GM18861 (cell line): Measurements from ENCODE around the gene TEK.
"Not testable (repeated sequence)": the region's sequence is repeated elsewhere in the genome, so short reads cannot be mapped to it uniquely, and the experiment has no call there.

Source experiments
- ATAC-seq: cut with Tn5 transposase; IDR thresholded peaks from one replicate; pipeline ENCODE4 v1.9.1; 2021; ENCODE audit not compliant: unreplicated experiment

The TEK gene

GRCh38 chr9:27108981-27109541 lies at the start of gene TEK:
Gene TEK, plus strand, starts transcription at chr9:27109225. Its CDS starts 366 bp downstream, at chr9:27109591.
- no peak for ATAC-seq

- ATAC-seq: no peak
Observed at GRCh38 chr9:27059412-27059811, 49.6 kb upstream of the TEK start.

GRCh38 chr9:27059907-27060306 lies 49.1 kb upstream of the TEK start:
- no peak for ATAC-seq

- no peak for ATAC-seq
Observed at GRCh38 chr9:27065288-27065687, 43.7 kb upstream of the TEK start.

GRCh38 chr9:27073841-27074728 lies 34.9 kb upstream of the TEK start:
- no peak for ATAC-seq

- ATAC-seq: no peak
Observed at GRCh38 chr9:27078685-27079084, 30.3 kb upstream of the TEK start.

GRCh38 chr9:27085456-27085855 lies 23.6 kb upstream of the TEK start:
- ATAC-seq: no peak

- no peak for ATAC-seq
Observed at GRCh38 chr9:27086818-27087680, 22.0 kb upstream of the TEK start.

- ATAC-seq: no peak
Observed at GRCh38 chr9:27088981-27089380, 20.0 kb upstream of the TEK start.

- no peak for ATAC-seq
Observed at GRCh38 chr9:27089706-27090105, 19.3 kb upstream of the TEK start.

GRCh38 chr9:27090231-27090630 lies 18.8 kb upstream of the TEK start:
- ATAC-seq: no peak

- no peak for ATAC-seq
Observed at GRCh38 chr9:27090711-27091110, 18.3 kb upstream of the TEK start.

GRCh38 chr9:27092496-27092895 lies 16.5 kb upstream of the TEK start:
- not testable (repeated sequence) for ATAC-seq

- ATAC-seq: not testable (repeated sequence)
Observed at GRCh38 chr9:27093384-27094067, 15.5 kb upstream of the TEK start.

GRCh38 chr9:27094640-27095298 lies 14.3 kb upstream of the TEK start:
- no peak for ATAC-seq

GRCh38 chr9:27107241-27107640 lies 1.8 kb upstream of the TEK start:
- no peak for ATAC-seq

- ATAC-seq: no peak
Observed at GRCh38 chr9:27109621-27110020, 596 bp downstream of the TEK start.

- ATAC-seq: no peak
Observed at GRCh38 chr9:27110181-27110580, 1.2 kb downstream of the TEK start.

GRCh38 chr9:27112235-27112634 lies 3.2 kb downstream of the TEK start:
- no peak for ATAC-seq

GRCh38 chr9:27117489-27118135 lies 8.6 kb downstream of the TEK start:
- no peak for ATAC-seq
